Esophagus mucosa (tissue), 1 donor: ENCODE results near the gene AK9. TPM values are rescaled to one million over a fixed set of nuclear protein-coding genes. Genes with fewer than 3 reads are reported as not detected.
"Not testable (repeated sequence)": the region's sequence is repeated elsewhere in the genome, so short reads cannot be mapped to it uniquely, and the experiment has no call there.

Experiments
- ATAC-seq: fragments of 200-7000 bp; cut with Tn5 transposase; one replicate; pipeline ENCODE4 v1.9.1; 2020
- total RNA-seq: library from RNA; stranded (reverse); gene quantifications from one replicate; pipeline ENCODE4 v1.2.4, GENCODE V29; 2023
- donor health status: DM: yes; HTN: yes; CAD: no.

The AK9 gene
- total RNA-seq, 1 donor from 2014 or later: 2.1 TPM

DNA sequence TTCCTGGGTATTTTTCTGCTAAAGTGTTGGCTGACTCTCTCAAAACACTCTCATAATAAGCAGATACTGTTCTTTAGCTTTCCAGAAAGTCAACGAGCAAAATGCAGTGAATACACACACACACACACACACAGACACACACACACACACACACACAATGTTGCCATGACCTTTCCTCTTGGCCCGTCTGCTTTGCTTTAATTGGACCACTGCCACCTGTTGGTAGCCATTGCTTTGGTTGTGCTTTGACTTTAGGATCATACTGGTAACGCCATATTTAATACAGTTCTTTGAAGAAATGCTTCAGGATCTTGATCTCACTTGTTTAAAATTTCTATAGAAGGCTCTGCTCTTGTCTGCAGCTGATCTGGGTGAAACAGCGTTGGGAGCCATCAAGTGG is 4.5 kb upstream of the AK9 start:
- no peak for ATAC-seq

DNA sequence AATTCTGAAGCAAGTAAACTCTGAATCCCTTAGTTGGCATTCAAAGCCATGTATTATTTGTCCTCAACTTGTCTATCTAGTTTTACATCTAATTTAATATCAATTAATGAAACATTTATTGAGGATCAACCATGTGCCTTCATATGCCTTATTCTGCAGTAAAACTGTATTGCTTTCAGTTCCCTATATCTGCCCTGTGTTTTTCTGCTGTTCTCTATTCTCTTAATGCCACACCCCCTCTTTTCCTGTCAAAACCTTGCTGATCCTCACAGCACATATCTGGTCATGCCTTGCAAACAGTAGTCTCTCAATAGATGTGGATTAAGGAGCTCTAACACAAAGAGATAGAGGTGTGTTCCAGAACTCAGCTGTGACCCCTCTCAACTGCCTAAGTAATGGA is 2.1 kb upstream of the AK9 start:
- ATAC-seq: no peak

DNA sequence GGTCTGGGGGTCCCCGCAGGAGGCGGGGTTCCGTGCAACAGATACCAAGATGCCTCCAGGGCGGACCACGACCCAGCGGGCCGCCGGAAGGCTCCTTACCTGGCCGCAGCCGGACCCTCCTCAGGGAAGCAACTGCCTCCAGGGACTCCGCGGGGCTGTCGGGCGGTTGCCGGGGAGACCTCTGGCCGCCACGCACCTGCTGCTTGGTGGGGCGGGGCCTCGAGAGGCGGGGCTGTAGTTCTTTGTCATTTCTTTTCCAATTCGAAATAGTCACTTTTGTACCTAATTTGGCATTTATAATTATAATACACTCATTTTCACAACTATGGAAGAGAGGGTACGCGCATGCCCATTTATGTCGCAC is 647 bp downstream of the AK9 start:
- peak; percentile 46 for ATAC-seq

DNA sequence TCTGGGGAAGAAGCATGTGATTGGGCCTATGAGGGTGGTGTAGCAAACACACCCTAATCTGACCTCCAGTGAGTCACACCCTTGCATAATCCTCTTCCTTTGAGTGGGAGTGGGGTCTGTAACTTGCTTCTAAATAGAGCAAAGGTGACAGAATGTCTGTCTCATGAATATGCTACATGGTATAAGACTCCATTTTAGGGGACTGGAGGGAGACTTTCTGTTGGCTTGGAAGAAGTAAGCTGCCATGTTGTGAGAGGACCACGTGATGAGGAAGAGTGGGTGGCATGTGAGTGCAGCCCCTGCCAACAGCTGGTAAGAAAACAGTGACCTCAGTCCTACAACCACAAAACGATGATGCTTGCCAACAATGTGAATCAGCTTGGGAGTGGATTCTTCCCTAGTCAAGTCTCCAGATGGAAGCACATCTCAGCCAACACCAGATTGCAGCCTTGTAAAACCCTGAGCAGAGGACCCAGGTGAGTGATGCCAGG is 3.7 kb downstream of the AK9 start:
- peak; percentile 27 for ATAC-seq

DNA sequence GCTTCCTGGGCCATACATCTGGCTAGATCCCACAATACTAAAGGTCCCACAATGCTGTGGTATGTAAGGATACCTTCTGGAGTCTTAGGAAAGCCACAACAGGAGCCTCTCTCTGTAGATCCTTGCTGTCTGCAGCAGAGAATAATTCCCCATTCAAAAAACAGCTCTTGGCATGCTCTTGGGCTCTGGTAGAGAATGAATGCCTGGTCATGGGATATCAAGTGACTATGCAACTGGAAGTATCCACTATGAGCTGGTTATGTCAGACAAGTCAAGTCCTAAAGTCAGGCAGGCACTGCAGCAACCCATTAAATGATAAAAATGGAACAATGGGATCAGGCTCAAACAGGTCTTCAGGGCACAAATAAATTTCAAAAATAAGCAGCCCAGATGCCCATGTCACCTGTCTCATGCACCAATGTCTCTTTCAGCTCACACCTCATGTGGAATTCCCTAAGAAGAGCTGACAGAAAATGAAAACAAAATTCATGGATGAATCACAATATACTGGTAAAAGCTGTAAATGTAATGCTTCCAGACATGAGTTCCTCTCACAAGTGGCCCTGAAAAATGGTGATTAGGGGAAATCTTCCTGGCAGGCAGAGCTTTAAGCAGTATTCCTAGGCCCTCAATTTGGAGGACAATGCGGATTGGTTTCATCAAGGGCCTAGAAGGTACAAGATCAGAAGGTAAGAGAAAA is 4.3 kb downstream of the AK9 start:
- no peak for ATAC-seq

DNA sequence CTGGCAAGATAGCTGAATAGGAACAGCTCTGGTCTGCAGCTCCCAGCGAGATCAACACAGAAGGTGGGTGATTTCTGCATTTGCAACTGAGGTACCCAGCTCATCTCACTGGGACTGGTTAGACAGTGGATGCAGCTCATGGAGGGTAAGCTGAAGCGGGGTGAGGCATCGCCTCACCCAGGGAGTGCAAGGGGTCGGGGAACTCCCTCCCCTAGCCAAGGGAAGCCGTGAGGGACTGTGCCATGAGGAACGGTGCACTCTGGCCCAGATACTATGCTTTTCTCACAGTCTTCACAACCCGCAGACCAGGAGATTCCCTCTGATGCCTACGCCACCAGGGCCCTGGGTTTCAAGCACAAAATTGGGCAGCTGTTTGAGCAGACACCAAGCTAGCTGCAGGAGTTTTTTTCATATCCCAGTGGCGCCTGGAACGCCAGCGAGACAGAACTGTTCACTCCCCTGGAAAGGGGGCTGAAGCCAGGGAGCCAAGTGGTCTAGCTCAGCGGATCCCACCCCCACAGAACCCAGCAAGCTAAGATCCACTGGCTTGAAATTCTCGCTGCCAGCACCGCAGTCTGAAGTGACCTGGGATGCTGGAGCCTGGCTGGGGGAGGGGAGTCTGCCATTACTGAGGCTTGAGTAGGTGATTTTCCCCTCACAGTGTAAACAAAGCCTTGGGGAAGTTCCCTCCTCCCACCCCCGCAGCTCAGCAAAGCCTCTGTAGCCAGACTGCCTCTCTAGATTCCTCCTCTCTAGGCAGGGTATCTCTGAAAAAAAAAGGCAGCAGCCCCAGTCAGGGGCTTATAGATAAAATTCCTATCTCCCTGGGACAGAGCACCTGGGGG is 12.1 kb downstream of the AK9 start:
- ATAC-seq: not testable (repeated sequence)

- no peak for ATAC-seq
Measured at GRCh38 chr6:109678240-109678639, 12.8 kb downstream of the AK9 start.

DNA sequence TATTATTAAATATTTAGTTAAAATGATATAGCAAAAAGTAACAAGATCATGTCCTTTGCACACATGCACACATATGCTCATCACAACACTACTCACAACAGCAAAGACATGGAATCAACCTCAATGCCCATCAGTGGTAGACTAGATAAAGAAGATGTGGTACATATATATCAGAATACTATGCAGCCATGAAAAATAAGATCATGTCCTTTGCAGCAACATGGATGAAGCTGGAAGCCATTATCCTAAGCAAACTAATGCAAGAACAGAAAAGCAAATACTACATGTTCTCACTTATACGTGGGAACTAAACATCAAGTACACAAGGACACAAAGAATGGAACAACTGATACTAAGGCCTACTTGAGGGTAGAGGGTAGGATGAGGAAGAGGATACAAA is 14.3 kb downstream of the AK9 start:
- no peak for ATAC-seq

- no peak for ATAC-seq
Measured at GRCh38 chr6:109672839-109673238, 18.2 kb downstream of the AK9 start.

GRCh38 chr6:109672175-109672574 is 18.8 kb downstream of the AK9 start:
- no peak for ATAC-seq

DNA sequence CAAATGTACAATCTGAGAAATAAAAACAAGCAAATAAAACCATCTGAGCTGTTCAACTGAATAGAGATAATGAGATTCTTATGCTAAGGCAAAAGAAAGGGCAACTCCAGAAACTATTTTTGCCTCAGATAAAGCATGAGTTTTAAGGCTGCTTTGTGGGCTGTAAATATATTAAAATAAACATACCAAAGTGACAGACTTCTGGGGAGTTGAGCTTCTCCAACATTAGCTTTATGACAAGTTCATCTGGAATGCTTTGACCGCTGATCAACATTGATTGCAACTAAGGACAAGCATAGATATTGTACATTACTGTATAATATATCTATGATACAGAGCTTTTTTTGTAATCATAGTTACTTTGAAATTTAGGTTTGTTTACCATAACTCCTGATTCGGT is 19.3 kb downstream of the AK9 start:
- no peak for ATAC-seq

DNA sequence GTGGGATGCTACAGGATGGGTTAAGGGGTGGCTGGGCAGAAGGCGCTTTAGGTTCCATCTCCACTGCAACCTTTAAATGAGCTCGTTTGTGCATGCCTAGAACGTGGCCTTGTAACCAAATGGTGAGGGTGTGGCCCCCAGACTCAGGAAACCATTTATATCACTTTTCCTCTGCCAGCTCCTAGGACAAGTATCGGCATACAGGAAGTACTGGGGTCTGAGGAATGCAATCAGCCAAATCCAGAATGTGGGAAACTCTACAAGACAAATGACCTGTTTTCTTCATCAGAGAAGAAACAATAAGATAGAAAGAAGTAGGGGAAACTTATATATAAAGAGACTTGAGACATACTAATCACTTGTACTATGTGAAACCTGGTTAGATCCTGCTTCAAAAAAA is 21.2 kb downstream of the AK9 start:
- no peak for ATAC-seq

DNA sequence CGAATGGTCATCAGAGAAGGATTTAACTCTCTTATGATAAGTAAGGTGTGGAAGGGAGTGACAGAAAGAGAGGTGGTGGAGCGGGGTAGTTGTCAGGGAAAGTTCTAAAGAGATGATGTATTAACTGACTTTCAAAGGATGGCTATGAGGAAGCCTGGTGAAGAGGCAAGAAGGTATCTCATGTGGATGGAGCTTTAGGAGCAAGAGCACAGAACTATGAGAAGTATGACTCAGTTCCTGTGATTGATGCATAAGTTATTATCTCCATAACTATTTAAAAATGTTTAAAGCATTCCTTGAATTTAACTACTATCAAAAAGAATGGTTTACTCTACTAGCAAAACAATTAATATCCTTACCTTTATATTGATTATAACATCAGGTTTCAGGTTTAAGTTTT is 28.8 kb downstream of the AK9 start:
- no peak for ATAC-seq

GRCh38 chr6:109660526-109661320 is 30.3 kb downstream of the AK9 start:
- ATAC-seq: no peak

- no peak for ATAC-seq
Measured at GRCh38 chr6:109655761-109656262, 35.2 kb downstream of the AK9 start.

GRCh38 chr6:109653264-109653663 is 37.7 kb downstream of the AK9 start:
- ATAC-seq: no peak

DNA sequence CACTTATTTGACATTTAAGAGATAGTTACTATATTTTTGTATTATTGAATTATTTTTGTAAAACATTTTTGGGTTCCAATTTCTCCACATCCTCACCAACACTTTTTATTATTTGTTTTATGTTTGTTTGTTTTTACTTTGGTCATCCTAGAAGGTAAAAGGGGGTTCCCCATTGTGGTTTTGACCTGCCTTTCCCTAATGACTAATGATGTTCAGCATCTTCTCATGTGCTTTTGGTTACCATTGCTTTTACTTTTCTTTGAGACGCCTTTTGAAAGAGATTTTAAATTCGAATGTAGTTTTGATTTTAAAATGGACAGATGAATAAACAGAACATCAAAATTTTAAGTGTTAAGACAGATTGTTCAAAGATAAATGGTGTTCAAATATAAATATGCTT is 46.9 kb downstream of the AK9 start:
- no peak for ATAC-seq

DNA sequence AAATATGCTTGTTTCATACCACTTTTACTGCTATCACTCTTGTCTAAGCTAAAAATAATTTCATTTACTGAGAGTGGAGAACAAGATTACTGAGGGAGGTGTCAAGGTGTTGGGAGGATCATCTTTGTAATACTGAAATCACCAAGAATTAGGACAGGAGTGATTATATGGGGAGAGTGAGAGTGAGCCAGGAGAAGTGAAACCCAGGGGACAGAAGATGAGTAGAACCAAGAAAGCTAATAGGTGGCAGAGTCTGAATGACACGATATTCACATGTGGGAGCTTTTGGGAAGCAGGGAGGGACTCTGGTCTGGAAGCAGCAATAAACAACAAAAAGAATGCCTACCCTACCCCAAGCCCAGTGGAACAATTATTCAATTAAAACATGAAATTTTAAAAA is 58.6 kb downstream of the AK9 start:
- ATAC-seq: no peak

DNA sequence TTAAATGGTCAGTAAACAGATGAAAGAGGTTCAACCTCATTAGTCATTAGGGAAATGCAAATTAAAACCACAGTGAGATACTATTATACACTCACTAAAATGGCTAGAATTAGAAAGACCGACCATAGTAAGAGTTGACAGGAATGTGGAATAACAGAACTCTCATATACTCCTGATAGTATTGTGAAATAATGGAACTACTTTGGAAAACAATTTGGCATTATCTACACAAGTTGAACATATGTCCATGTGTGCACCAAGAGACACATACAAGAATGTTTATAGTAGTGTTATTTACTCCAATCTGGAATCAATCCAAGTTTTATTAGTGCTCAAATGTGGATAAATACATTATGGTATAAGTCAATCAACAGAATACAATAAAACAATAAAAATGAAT is 59.6 kb downstream of the AK9 start:
- ATAC-seq: no peak

- no peak for ATAC-seq
Measured at GRCh38 chr6:109628158-109629000, 62.6 kb downstream of the AK9 start.

- no peak for ATAC-seq
Measured at GRCh38 chr6:109626311-109626710, 64.7 kb downstream of the AK9 start.

DNA sequence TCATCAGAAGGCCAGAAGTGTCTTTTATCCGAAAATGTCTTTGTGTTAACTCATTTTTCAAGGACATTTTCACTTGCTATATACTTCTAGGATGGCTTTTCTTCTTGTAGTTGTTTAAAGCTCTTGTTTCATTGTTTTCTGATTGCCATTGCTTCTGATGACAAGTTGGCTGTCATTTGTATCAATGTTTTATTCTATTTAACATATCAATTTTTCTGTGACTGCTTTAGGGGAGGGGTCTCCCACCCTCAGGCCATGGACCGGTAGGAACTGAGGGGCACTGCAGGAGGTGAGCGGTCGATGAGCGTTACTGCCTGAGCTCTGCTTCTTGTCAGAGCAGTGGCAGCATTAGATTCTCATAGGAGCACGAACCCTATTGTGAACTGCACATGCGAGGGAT is 65.8 kb downstream of the AK9 start:
- no peak for ATAC-seq
